CMK (cell line): ENCODE results near the gene ETAA1.
A peak's percentile ranks its signal among the peaks of the same experiment; 100 is the strongest.

Experiments
- DNase-seq: peaks from one replicate; pipeline ENCODE4 v3.0.0-alpha.2; 2010; ENCODE audit warnings: low read depth

ETAA1 gene

DNA sequence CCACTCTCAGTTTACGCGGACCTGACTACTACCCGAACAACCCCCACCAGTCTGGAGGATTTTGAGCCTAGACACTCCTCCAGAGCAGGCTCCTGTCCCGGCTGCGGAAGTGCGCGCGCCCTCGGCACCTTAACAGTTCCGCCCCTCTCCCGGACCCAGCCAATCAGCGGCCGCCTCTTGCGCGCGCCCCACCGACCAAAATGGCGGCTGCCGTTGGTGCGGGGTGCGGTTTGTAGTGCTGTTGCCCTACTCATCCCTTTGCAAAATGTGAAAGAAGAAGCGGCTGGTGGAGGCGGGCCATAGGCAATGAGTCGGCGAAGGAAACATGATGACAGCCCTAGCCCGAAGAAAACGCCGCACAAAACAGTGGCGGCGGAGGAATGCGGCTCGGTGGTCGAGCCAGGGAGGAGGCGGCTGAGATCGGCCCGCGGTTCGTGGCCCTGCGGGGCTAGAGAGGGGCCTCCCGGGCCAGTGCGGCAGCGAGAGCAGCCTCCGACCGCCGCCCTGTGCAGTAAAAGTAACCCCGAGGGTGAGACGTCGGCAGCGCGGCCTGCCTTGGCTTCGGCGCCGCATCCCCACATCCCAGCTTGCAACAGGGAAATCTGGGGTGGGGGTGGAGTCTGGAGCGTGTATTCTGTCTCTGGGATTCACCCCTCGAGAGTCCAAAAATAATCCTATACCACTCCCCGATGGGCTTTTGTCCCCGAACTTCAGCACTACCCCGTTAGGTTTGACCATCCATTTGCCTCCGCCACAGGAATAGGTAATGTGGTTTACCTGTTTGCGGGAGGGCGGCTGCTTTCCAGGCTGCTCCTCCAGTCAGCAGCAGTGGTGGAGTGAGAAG, at the start of gene ETAA1:
Gene ETAA1, plus strand, starts transcription at position 191 of the 844 bp plus-strand sequence. Its CDS starts 116 bp downstream, at position 307.
- peak; percentile 58 for DNase-seq

GRCh38 chr2:67366832-67367412, 30.2 kb upstream of the ETAA1 start:
- no peak for DNase-seq

GRCh38 chr2:67374481-67374880, 22.7 kb upstream of the ETAA1 start:
- DNase-seq, result no peak

- no peak for DNase-seq
These were observed 22.2 kb upstream of the ETAA1 start for GRCh38 chr2:67374949-67375348.

DNA sequence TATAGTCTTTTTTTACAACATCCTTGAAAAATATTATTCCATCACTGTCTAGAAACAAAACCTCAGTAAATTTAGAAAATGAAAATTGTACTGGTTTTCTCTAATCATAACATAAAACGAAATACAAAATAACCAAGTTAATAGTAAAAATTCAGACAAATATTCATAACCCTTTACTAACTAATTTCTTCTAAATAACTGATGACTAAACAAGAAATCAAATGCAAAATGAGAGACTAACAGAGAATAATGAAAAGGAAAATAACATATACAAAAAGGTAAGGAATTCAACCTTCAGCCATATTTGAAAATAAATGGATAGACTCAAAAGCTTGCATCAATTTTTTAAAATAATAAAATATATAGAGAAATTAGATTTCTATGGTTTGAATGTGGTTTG, 18.6 kb upstream of the ETAA1 start:
- no peak for DNase-seq

GRCh38 chr2:67379048-67379447, 18.1 kb upstream of the ETAA1 start:
- DNase-seq, result no peak

- DNase-seq, result no peak
These were observed 12.9 kb upstream of the ETAA1 start for GRCh38 chr2:67384123-67384822.

- DNase-seq, result no peak
These were observed 8.5 kb upstream of the ETAA1 start for GRCh38 chr2:67388680-67389079.

GRCh38 chr2:67389286-67389685, 7.8 kb upstream of the ETAA1 start:
- DNase-seq, result no peak

- no peak for DNase-seq
These were observed 7.3 kb upstream of the ETAA1 start for GRCh38 chr2:67389788-67390187.

DNA sequence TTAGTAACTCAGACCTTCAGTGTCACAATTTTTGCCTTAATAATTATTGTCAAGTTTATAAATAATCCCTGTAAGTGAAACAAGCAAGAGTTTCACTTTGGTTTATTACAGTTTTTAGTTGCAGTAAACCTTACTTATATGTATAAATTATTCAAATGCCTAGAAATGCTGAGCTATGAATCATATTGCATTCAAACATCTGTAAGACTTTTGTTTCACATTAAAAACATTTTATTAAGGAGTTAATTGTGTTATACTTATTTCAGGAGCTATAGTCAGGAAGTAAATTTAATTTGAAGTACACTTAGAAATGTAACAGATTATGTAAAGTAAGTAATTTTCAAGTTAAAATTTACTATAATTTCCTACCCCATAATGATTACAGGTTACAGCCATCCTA, 3.9 kb upstream of the ETAA1 start:
- no peak for DNase-seq

- DNase-seq, result no peak
These were observed 2.4 kb upstream of the ETAA1 start for GRCh38 chr2:67394734-67395133.

DNA sequence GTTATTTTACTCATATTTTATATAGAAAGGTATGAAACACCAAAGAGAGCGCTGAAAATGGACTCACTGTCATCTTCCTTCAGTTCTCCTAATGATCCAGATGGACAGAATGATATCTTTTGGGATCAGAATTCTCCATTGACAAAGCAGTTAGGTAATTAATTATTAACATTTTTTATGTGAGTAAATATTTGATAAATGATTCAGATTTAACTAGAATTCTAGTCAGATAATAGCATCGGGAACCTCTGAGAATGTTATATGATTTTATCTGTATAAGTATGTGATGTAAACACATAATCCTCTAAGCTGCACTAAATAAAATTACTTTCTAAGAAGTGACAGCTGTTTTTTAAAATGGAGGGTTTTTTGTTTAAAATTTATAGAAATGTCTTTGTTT, 2.0 kb downstream of the ETAA1 start:
- DNase-seq, result no peak

DNA sequence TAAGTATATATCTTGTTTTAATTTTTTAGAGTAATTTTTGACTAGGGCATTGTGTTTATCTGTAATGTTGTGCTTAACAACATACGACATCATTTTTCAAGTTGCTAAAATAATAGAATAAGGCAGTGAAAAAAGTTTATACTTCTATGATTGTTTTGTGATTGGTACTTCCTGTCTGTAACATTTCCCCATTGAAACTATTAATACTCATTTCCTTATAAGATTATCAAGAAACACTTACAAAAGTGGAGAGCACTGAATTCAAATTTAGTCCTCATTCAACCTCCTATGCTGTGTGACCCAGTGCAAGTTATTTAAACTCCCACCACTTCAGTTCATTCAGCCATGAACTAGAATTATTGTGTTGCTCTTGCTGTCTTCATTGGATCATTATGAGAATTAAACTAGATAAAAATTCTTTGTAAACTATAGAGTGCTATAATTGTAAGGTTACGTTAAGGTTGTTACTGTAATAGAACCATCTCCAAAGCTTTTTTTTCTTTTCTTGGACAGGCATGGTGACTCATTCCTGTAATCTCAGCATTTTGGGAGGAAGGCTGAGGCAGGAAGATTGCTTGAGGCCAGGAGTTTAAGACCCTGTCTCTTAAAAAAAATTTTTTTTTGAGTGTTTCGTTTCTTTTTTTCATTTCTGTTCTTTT, 2.8 kb downstream of the ETAA1 start:
- no peak for DNase-seq

GRCh38 chr2:67400560-67401485, 3.7 kb downstream of the ETAA1 start:
- DNase-seq, result no peak

DNA sequence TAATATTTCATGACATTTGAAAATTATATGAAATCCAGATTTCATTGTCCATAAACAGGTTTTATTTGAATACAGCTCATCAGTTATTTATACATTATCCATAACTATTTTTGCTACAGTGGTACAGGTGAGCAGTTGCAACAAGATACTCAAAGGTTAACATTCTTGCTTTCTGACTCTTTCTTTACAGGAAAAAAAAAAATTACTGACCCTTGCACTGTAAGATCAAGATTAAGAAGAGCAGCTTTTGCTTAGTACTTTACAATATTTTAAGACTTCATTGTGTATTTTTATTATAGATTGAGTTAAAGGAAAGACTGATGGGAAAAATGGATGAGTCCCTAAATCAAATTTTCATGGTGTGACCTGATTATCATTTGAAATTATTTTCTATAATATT, 11.2 kb downstream of the ETAA1 start:
- DNase-seq, result no peak

DNA sequence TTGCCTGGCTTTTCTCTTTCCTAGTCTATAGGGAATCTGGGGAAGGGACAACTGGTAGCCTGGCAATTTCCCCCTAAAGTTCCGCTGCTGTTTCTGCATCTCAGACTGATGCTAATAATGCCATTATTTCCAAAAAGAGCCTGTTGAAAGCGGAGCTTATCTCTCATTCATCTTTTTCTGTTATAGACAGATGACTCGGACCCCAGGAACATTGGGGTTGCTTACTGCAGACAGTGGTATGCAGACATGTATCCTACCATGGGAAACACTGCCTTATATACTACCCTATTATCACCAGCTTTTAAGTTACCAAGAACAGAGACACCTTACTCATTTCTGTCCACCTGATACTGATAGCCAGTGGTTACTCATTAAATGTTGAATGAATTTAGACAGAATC, 15.3 kb downstream of the ETAA1 start:
- no peak for DNase-seq

DNA sequence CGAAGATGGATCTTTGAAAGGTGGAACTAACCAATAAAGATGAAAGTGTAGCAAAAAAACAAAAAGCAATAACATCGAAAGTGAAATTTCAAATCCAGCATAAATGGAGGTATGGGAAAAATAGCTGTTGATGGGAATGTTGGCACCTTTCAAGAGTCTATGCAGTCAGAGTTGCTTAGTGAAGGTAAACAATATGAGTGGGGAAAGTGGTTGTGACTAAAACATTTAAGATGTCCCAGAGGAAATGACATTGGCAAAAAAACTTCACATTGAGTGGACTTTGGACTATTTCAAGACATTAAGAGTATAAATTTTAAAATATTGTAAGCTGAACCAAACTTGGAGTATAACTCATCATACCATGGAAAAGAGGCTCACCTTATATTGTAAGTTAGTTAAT, 17.7 kb downstream of the ETAA1 start:
- DNase-seq, result no peak

DNA sequence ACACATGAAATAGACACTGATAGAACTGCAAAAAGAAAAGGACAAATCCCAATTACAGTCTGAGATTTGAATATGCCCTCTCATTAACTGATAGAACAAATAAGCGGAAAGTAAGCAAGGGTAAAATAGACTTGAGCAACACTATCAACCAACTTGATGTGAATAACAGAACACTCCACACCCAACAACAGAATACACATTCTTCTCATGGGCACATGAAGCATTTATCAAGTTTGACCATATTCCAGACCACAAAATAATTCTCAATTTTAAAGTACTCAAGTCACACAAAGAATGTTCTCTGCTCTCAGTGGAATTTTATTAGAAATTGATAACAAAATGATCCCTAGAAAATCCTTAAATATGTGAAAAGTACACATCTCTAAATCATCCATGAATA, 19.0 kb downstream of the ETAA1 start:
- no peak for DNase-seq

DNA sequence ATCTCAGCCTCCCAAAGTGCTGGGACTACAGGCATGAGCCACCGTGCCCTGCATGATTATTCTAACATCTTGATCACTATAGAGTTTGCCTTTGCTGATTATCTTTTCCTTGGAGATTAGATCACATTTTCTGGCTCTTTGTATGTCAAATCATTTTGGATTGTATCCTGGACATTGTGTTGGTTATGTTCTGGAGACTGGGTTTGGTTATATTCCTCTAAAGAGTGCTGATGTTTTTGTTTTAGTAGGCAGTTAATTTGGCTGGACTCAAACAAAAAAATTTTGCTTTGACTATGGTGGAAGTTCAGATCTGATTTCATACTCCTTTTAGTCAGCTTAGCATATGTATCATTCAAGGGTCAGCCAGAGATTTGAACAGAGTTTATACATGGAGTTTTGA, 26.4 kb downstream of the ETAA1 start:
- DNase-seq, result no peak

DNA sequence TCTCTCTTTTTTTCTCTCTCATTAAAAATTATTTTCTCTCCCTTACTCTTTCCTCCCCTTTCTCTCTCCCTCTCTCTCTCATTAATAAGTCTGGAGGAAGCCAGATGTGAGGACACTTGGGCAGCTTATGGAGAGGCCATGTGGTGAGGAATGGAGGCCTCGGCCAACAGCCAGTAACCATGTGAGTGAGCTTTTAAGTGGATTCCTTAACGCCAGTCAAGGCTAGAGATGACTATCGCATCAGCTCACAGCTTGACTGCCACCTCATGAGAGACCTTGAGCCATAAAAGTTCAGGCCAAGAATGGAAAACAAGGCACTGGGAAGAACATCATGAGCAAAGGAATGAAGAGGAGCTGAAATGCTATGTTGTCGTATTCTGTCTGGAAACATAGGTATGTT, 39.1 kb downstream of the ETAA1 start:
- DNase-seq, result no peak

DNA sequence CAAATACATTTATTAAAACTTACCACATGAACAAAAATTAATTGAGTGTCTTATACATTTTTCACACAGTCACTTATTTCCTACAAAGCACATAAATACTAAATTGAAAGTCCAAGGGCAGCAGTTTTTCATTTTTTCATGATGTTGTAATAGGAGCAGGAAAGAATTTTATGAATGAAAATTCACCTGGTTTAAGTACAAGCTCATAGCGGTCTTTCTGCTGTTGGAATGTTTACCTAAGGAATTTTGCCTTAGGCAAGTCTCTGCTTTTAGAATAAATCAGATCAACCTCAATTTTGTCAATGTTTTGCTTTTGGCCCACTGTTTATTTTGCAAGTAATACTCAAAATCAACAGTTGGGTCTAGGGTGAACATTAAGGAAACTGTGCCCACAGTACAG, 40.0 kb downstream of the ETAA1 start:
- no peak for DNase-seq
